Effector memory CD8-positive, alpha-beta T cell (primary cell): Measurements from ENCODE around the gene CHD2.

Experiments
- ATAC-seq: fragments of 150-1000 bp; cut with Tn5 transposase; replicated peaks from 2 replicates; pipeline ENCODE4 v1.10.0; 2021; ENCODE audit warnings: mild to moderate bottlenecking, moderate library complexity
- DNase-seq, 3 experiments: peaks; one replicate each; pipeline ENCODE4 v3.0.0; 2021
- H3K27ac Mint-ChIP-seq, 2 donors: one replicate each; pipeline ENCODE4 v1.8.0; 2022; ENCODE audit warnings: mild to moderate bottlenecking in 2 of 2, mixed read lengths in 2 of 2, moderate library complexity in 2 of 2
- H3K27me3 Mint-ChIP-seq, 2 donors: one replicate each; pipeline ENCODE4 v1.8.0; 2022; ENCODE audit warnings: mixed read lengths in 2 of 2
- H3K36me3 Mint-ChIP-seq: one replicate; pipeline ENCODE4 v1.8.0; 2022; ENCODE audit warnings: mild to moderate bottlenecking, moderate library complexity, mixed read lengths; ENCODE audit not compliant: insufficient read depth
- H3K4me1 Mint-ChIP-seq, 2 donors: one replicate each; pipeline ENCODE4 v1.8.0; 2022; ENCODE audit warnings: low read depth in 2 of 2, mixed read lengths in 2 of 2
- H3K4me3 Mint-ChIP-seq, 2 donors: one replicate each; pipeline ENCODE4 v1.8.0; 2022; ENCODE audit warnings: mild to moderate bottlenecking in 2 of 2, mixed read lengths in 2 of 2, moderate library complexity in 2 of 2
- H3K9me3 Mint-ChIP-seq, 2 donors: one replicate each; pipeline ENCODE4 v1.8.0; 2022; ENCODE audit warnings: mixed read lengths in 2 of 2

Gene CHD2

GRCh38 chr15:92903966-92904721, 4.0 kb downstream of the CHD2 start:
- peaks cover 0 to 5% of the 10 kb centered on the region in 2 donors for H3K9me3 Mint-ChIP-seq
- H3K4me3 Mint-ChIP-seq, result peak overlapping the region; percentile 94 to 98
- DNase-seq (peak; percentile 99 to 100 (median 99)), ATAC-seq (peak; percentile 85)
- H3K36me3 Mint-ChIP-seq, result peaks cover 82% of the 10 kb centered on the region
- peaks cover 52 to 67% of the 10 kb centered on the region in 2 donors for H3K4me1 Mint-ChIP-seq
- no peaks in the 10 kb centered on the region for H3K27me3 Mint-ChIP-seq
- peak overlapping the region; percentile 99 to 100 for H3K27ac Mint-ChIP-seq

- Mint-ChIP-seq H3K4me1 (peaks cover 52 to 67% of the 10 kb centered on the region in 2 donors), H3K9me3 (no peaks in the 10 kb centered on the region), H3K36me3 (peaks cover 80% of the 10 kb centered on the region), H3K27me3 (no peaks in the 10 kb centered on the region), H3K4me3 (peak overlapping the region; percentile 94 to 98), H3K27ac (peak overlapping the region; percentile 99 to 100)
- no peak for ATAC-seq
- DNase-seq, result no peak
These were observed 4.8 kb downstream of the CHD2 start for GRCh38 chr15:92904722-92905571.

- DNase-seq, result no peak
- H3K4me1 Mint-ChIP-seq, result peaks cover 58 to 73% of the 10 kb centered on the region in 2 donors
- H3K27ac Mint-ChIP-seq, result peak overlapping the region; percentile 99 to 100
- H3K36me3 Mint-ChIP-seq, result peaks cover 78% of the 10 kb centered on the region
- H3K9me3 Mint-ChIP-seq, result no peaks in the 10 kb centered on the region
- no peaks in the 10 kb centered on the region for H3K27me3 Mint-ChIP-seq
- no peak for ATAC-seq
- peak overlapping the region; percentile 94 to 98 for H3K4me3 Mint-ChIP-seq
These were observed 5.9 kb downstream of the CHD2 start for GRCh38 chr15:92906020-92906419.

DNA sequence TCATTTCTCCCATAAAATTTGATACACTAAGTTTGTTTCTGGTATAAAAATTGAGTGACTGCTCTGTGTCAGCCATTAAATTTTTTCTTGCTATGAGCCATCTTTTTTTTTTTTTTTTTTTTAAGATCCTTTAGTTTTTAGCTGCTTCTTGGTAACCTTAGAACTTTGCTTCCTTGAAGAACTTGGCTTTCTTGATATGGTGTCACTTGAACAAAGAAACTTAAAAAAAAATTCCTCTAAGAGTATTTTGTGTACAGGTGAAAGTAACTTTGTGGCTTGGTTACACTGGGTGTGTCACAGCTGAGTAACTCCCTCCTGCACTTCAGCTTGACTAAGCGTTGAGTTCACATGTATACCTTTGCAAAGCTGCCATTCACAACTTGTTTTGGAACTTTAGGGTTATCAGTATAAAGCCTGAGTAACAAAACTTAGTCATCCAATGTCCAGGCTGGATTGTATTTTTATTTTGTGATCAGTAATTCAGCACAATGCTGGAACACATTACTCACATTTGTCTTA, 6.5 kb downstream of the CHD2 start:
- DNase-seq (no peak), ATAC-seq (no peak)
- Mint-ChIP-seq H3K27ac (peak overlapping the region; percentile 99 to 100), H3K36me3 (peaks cover 79% of the 10 kb centered on the region), H3K27me3 (no peaks in the 10 kb centered on the region), H3K4me3 (peak overlapping the region; percentile 94 to 98), H3K9me3 (no peaks in the 10 kb centered on the region), H3K4me1 (peaks cover 64 to 79% of the 10 kb centered on the region in 2 donors)

- peak overlapping the region; percentile 94 to 98 for H3K4me3 Mint-ChIP-seq
- no peaks in the 10 kb centered on the region for H3K9me3 Mint-ChIP-seq
- ATAC-seq (no peak), DNase-seq (no peak)
- peak overlapping the region; percentile 99 to 100 for H3K27ac Mint-ChIP-seq
- H3K36me3 Mint-ChIP-seq, result peaks cover 77% of the 10 kb centered on the region
- peaks cover 69 to 85% of the 10 kb centered on the region in 2 donors for H3K4me1 Mint-ChIP-seq
- no peaks in the 10 kb centered on the region for H3K27me3 Mint-ChIP-seq
These were observed 7.1 kb downstream of the CHD2 start for GRCh38 chr15:92907229-92907628.

DNA sequence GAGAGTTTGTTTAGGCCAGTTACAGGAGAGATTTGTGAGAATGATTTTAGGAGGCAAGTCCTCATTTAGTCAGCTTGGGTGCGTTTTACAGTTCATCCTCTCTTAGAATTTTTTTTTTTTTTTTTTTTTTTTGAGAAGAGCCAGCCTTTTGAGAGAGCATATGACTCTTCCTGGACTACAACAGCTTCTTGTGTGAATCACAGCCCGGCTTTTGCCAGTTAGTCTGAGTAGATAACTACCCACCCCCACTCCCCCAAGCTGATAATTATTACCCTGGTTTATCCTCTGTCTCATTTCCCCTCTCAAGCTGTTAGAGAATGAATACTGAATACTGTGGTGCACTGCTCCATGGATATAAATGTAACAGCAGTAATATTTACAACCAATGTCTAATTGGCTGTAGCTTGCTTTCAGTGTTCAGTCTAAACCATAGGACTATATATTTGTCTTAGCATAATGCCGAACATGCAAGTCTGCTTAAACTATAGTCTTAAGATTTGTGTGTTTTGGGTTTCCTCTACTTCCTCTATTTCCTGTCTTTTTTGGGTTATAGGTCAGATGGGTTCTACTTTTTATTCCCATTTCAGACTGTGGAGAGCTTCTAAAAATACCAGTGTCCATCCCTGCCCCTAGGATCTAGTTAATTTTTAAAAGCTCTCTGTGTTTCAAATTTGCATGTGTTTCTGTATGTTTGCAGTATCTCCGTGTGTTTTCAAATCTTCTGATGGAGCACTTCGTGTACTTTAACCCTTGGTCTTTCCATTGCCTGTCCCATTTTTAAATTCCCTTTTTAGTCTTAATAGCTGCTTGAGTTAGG, 8.0 kb downstream of the CHD2 start:
- H3K36me3 Mint-ChIP-seq, result peaks cover 71% of the 10 kb centered on the region
- ATAC-seq, result no peak
- H3K9me3 Mint-ChIP-seq, result no peaks in the 10 kb centered on the region
- H3K27me3 Mint-ChIP-seq, result no peaks in the 10 kb centered on the region
- H3K27ac Mint-ChIP-seq, result peak overlapping the region; percentile 99 to 100
- H3K4me1 Mint-ChIP-seq, result peaks cover 70 to 86% of the 10 kb centered on the region in 2 donors
- H3K4me3 Mint-ChIP-seq, result peak overlapping the region; percentile 94 to 98
- DNase-seq, result no peak

GRCh38 chr15:92908713-92909057, 8.6 kb downstream of the CHD2 start:
- peak overlapping the region; percentile 99 to 100 for H3K27ac Mint-ChIP-seq
- ATAC-seq (no peak), DNase-seq (no peak)
- H3K9me3 Mint-ChIP-seq, result no peaks in the 10 kb centered on the region
- H3K4me1 Mint-ChIP-seq, result peaks cover 74 to 87% of the 10 kb centered on the region in 2 donors
- peak overlapping the region; percentile 94 to 98 for H3K4me3 Mint-ChIP-seq
- no peaks in the 10 kb centered on the region for H3K27me3 Mint-ChIP-seq
- H3K36me3 Mint-ChIP-seq, result peaks cover 67% of the 10 kb centered on the region

DNA sequence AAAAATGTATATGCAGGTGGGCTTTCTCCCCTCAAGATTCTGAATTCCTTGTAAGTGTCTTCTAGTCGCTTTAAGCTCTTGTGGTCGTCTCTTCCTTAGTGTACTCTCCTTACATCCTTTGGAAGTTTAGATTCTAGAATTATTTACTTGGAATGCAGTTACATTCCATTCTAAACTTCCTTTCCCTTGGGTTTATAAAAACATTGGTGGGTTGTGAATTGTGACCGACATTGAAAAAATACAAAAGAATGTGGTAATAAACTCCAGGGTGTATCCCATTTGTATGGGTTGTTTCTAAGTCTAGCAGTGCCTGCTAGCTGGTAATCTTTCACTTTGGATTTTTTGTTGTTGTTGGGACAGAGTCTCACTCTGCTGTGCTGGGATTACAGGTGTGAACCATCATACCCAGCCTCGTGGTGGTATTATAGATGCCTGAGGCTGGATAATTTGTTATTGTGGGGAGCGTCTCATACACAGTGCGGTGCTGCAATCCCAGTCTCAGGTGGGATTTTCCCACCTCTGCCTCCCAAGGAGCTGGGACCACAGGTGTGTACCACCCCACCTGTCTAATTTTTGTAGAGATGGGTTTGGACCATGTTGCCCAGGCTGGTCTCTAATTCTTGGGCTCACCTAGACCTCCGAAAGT, 9.1 kb downstream of the CHD2 start:
- DNase-seq (no peak), ATAC-seq (no peak)
- peaks cover 71 to 88% of the 10 kb centered on the region in 2 donors for H3K4me1 Mint-ChIP-seq
- peak overlapping the region; percentile 99 to 100 for H3K27ac Mint-ChIP-seq
- no peaks in the 10 kb centered on the region for H3K9me3 Mint-ChIP-seq
- H3K4me3 Mint-ChIP-seq, result peak overlapping the region; percentile 94 to 98
- no peaks in the 10 kb centered on the region for H3K27me3 Mint-ChIP-seq
- H3K36me3 Mint-ChIP-seq, result peaks cover 62% of the 10 kb centered on the region

DNA sequence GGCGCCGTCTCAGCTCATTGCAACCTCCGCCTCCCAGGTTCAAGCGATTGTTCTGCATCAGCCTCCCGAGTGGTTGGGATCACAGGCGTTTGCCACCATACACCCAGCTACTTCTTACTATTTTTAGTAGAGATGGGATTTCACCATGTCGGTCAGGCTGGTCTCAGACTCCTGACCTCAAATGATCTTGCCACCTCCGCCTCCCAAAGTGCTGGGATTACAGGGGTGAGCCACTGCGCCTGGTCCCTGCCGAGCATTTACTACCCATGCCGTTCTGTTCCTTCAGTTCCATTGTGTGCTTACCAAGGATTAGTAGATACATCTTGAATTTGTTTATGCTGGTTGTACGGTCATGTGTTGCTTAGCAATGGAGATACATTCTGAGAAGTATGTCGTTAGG, 10.3 kb downstream of the CHD2 start:
- peak overlapping the region; percentile 68 to 71 for H3K4me3 Mint-ChIP-seq
- H3K9me3 Mint-ChIP-seq, result no peaks in the 10 kb centered on the region
- H3K27me3 Mint-ChIP-seq, result no peaks in the 10 kb centered on the region
- peaks cover 65% of the 10 kb centered on the region for H3K36me3 Mint-ChIP-seq
- H3K4me1 Mint-ChIP-seq, result peaks cover 71 to 88% of the 10 kb centered on the region in 2 donors
- peak overlapping the region; percentile 89 to 99 for H3K27ac Mint-ChIP-seq
- DNase-seq (no peak), ATAC-seq (no peak)

DNA sequence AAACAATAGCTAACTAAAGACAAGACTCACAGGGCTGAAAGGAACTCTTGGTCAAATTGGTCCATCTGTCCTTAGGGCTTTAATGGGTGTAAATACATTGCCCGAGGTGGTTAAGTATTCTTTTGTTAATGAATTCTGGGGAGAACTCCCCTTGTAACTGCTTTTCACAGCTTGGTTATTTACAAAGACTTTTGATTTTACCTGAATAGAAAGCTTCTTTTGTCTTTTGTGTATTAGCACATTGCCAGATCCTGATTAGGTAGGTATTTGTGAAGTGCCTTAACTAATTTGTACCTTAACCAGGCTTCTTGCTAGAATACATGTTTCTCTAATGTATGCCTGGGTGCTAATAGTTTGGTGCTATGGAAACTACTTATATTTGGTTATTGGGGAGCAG, 14.0 kb downstream of the CHD2 start:
- Mint-ChIP-seq H3K4me3 (peak overlapping the region; percentile 83 to 85), H3K27me3 (no peaks in the 10 kb centered on the region), H3K9me3 (no peaks in the 10 kb centered on the region), H3K27ac (peak overlapping the region; percentile 99), H3K36me3 (peaks cover 67% of the 10 kb centered on the region), H3K4me1 (peaks cover 64 to 77% of the 10 kb centered on the region in 2 donors)
- DNase-seq (no peak), ATAC-seq (no peak)

DNA sequence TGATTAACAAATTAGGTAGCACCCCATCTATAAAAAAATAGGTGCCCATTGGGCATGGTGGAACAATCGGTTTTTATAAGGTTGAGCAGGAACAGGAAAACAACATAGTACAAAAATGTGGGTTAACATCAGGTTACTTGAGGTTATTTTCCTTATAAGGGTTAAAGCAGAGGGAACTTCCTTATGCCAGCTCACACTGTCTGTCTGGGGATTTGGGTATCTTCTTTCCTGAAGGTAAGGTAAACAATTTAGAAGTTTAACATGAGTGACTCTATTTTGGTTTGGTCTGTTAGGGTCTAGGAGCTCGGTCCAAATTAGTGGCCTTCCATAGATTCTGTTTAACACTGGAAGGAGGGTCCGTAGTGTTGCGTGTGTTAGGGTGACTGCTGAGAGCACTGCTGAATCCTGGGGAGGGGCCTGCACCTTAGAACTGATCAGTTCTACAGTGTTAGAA, 14.7 kb downstream of the CHD2 start:
- H3K27ac Mint-ChIP-seq, result peak overlapping the region; percentile 99
- H3K27me3 Mint-ChIP-seq, result no peaks in the 10 kb centered on the region
- DNase-seq (peak; percentile 10 to 28 (median 17)), ATAC-seq (peak; percentile 83)
- H3K36me3 Mint-ChIP-seq, result peaks cover 68% of the 10 kb centered on the region
- peaks cover 57 to 74% of the 10 kb centered on the region in 2 donors for H3K4me1 Mint-ChIP-seq
- no peaks in the 10 kb centered on the region for H3K9me3 Mint-ChIP-seq
- peak overlapping the region; percentile 83 to 85 for H3K4me3 Mint-ChIP-seq

DNA sequence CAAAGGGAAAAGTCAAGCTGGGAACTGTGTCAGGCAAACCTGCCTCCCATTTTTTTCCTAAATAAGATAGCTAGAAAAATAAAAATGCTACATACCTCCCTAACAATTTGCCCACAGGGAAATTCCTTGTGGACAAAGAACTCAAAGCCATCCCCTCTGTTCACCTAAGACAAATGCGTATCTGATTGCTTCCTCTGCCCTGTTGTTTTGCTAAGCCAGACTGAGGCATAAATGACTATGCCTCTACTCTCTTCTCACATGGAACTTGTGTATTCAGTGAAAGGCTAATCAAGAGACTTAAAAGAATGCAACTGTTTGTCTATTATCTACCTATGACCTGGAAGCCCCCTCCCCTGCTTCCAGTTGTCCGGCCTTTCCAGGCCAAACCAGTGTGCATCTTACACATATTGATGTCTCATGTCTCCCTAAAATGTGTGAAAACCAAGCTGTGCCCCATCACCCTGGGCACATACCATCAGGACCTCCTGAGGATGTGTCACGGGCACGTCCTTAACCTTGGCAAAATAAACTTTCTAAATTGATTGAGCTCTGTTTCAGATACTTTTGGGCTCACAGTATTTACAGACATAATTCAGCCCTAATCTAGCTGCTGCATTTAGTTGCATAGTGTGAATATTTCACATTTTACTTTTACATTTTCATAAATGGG, 15.8 kb downstream of the CHD2 start:
- no peaks in the 10 kb centered on the region for H3K9me3 Mint-ChIP-seq
- no peaks in the 10 kb centered on the region for H3K27me3 Mint-ChIP-seq
- peak overlapping the region; percentile 99 for H3K27ac Mint-ChIP-seq
- peaks cover 60 to 76% of the 10 kb centered on the region in 2 donors for H3K4me1 Mint-ChIP-seq
- DNase-seq, result no peak
- peak overlapping the region; percentile 83 to 85 for H3K4me3 Mint-ChIP-seq
- H3K36me3 Mint-ChIP-seq, result peaks cover 65% of the 10 kb centered on the region
- no peak for ATAC-seq
